Gastroesophageal sphincter (tissue), 3 donors: ENCODE measurements around the gene EPHA10.

ENCODE experiments used
- CTCF ChIP-seq, 4 experiments: fragments of 200-600 bp in 2 of 4; fragments of 450-650 bp in 2 of 4; sonication (generic) in 1 of 4; IDR thresholded peaks; one replicate each; pipeline ENCODE4 v1.5.1; 2017 to 2019; ENCODE audit warnings: antibody characterized with exemption in 4 of 4, mild to moderate bottlenecking in 2 of 4, moderate library complexity in 2 of 4
- POLR2A ChIP-seq, 2 donors: fragments of 450-650 bp; IDR thresholded peaks; one replicate each; pipeline ENCODE4 v1.6.1; 2017; ENCODE audit warnings: antibody characterized with exemption in 2 of 2, mild to moderate bottlenecking in 2 of 2, moderate library complexity in 1 of 2
- POLR2AphosphoS5 ChIP-seq: sonication (generic); formaldehyde crosslinking; IDR thresholded peaks from one replicate; pipeline ENCODE4 v1.6.1; 2017; ENCODE audit warnings: antibody characterized with exemption

- TF ChIP-seq POLR2A (IDR thresholded peaks at IDR 0.05) = no peak
- TF ChIP-seq CTCF (IDR thresholded peaks at IDR 0.05) = no peak
- no peak for TF ChIP-seq POLR2AphosphoS5
Observed at GRCh38 chr1:37666241-37666867, 98.6 kb downstream of the EPHA10 start.
